ENCODE data around the gene DDX27. TPM values are rescaled to one million over a fixed set of nuclear protein-coding genes. Genes with fewer than 3 reads are reported as not detected.

The DDX27 gene
- total and polyA plus RNA-seq, 2 of the 8 experiments (the other 6 are each of a cell fraction or from before 2014, with no cell fraction given): 42.7 to 51.0 TPM

- Histone ChIP-seq H3K27ac (ENCODE audit: low read depth, low read length) (no peak overlapping the region; the same call in 1 of the 2 replicates), H4K20me1 (replicated peaks in 1 of 2; ENCODE audit: control insufficient read depth in 1 of 2, insufficient read depth in 2 of 2, low read length in 2 of 2) (peaks cover 26 to 32% of the 10 kb centered on the region in 2 experiments), H2BK5ac (ENCODE audit: low read depth, low read length) (peak overlapping the region; percentile 19; the same call in 1 of the 2 replicates), H3K79me1 (ENCODE audit: low read depth, low read length) (peaks cover 3% of the 10 kb centered on the region), H3K4me2 (ENCODE audit: insufficient read depth in 1 of 2, low read depth in 2 of 2, low read length in 2 of 2) (peak overlapping the region; percentile 89 to 97), H3K14ac (ENCODE audit: insufficient read length) (no peak overlapping the region), H4K91ac (replicated peaks; ENCODE audit: insufficient read length, low read length) (peak overlapping the region; percentile 34), H3K27me3 (replicated peaks in 1 of 4; ENCODE audit: control insufficient read depth in 3 of 4, extremely low read depth in 1 of 4, insufficient read depth in 3 of 4, low read length in 3 of 4) (peaks cover 0 to 1% (median 0%) of the 10 kb centered on the region in 4 experiments; a peak in 1 of 7 replicates), H3K56ac (replicated peaks; ENCODE audit: insufficient read length, low read depth, low read length) (peak overlapping the region; percentile 33), H4K8ac (ENCODE audit: extremely low read depth, insufficient read depth, low read length) (no peak overlapping the region), H4K5ac (ENCODE audit: insufficient read length, low read depth, low read length) (no peak overlapping the region), H2AK5ac (ENCODE audit: low read depth, low read length) (no peak overlapping the region), H2BK15ac (ENCODE audit: low read length) (no peak overlapping the region), H3K4me1 (replicated peaks in 1 of 4; ENCODE audit: control insufficient read depth in 3 of 4, insufficient read depth in 4 of 4, low read length in 3 of 4) (peaks cover 0 to 5% (median 3%) of the 10 kb centered on the region in 4 experiments; a peak in 2 of 7 replicates), H3K18ac (ENCODE audit: extremely low read depth, low read length) (no peak overlapping the region), H2BK12ac (ENCODE audit: low read depth, low read length) (no peak overlapping the region), H3K36me3 (ENCODE audit: control insufficient read depth in 2 of 4, insufficient read depth in 4 of 4, low read length in 3 of 4) (peaks cover 36 to 54% (median 44%) of the 10 kb centered on the region in 4 experiments), H3K9me3 (ENCODE audit: insufficient read depth in 2 of 2, low read depth in 1 of 2, low read length in 1 of 2) (no peaks in the 10 kb centered on the region), H3K79me2 (ENCODE audit: control insufficient read depth in 1 of 2, insufficient read depth in 2 of 2, low read length in 2 of 2) (peaks cover 39 to 66% of the 10 kb centered on the region in 2 experiments), H3K4ac (replicated peaks; ENCODE audit: insufficient read length, low read depth, low read length) (no peak overlapping the region), H3K4me3 (ENCODE audit: extremely low read depth in 1 of 4, insufficient read depth in 2 of 4, low read depth in 3 of 4, low read length in 4 of 4) (peak overlapping the region; percentile 73 to 97 (median 92)), H2BK20ac (ENCODE audit: low read length) (no peak overlapping the region), H2AFZ (ENCODE audit: low read length) (no peak overlapping the region), H3K23ac (ENCODE audit: insufficient read length) (no peak overlapping the region), H3K9ac (replicated peaks in 1 of 4; ENCODE audit: extremely low read depth in 1 of 4, low read depth in 3 of 4, low read length in 3 of 4) (peak overlapping the region in 2 of 4 experiments; percentile 69 to 98; a peak in 5 of 7 replicates), H2BK120ac (replicated peaks; ENCODE audit: low read depth, low read length) (no peak overlapping the region), H3K23me2 (ENCODE audit: low read depth, low read length) (peaks cover 28% of the 10 kb centered on the region)
- POLR2A ChIA-PET (ENCODE audit: partially characterized antibody): interaction anchor here (0.6 to 18.5 kb wide), 26 partner anchors 10 to 328 kb away, joined by 3 to 1132 read pairs (median 3); partner anchors contain the start of genes CSE1L and DDX27
- no peak for FAIRE-seq
- CTCF ChIA-PET (ENCODE audit: partially characterized antibody): interaction anchor here (1.8 kb wide), 1 partner anchor 31 kb away, joined by 5 read pairs; no protein-coding TSS in a partner anchor
- 0% methylated on average over 2 of the region's 22 CpGs; no CpG with 5 or more reads in 1 of the 2 experiments for WGBS, 2 experiments (ENCODE audit: extremely low coverage in 1 of 2, insufficient coverage in 1 of 2, insufficient read length in 1 of 2, insufficient replicate concordance in 2 of 2, low coverage in 1 of 2, low lambda C conversion rate in 2 of 2, missing lambda C conversion rate in 1 of 2)
- TF ChIP-seq KDM4A (IDR thresholded peaks at IDR 0.05; ENCODE audit: low read depth, low read length, severe bottlenecking) (peak; percentile 58), CBX8 (IDR thresholded peaks at IDR 0.05; ENCODE audit: borderline replicate concordance, low read depth, low read length) (no peak), TAF1 (IDR thresholded peaks at IDR 0.05; ENCODE audit: low read depth, low read length) (no peak), ASH2L (IDR thresholded peaks at IDR 0.05; ENCODE audit: low read length) (peak; percentile 71)
- no peak for DNase-seq (ENCODE audit: low read depth in 1 of 2, low spot score in 2 of 2)
Observed at GRCh38 chr20:49277786-49278035, 58.5 kb downstream of the DDX27 start.

All from H1 (cell line).